HepG2 (cell line): Measurements from ENCODE around the gene SYT17. TPM values are rescaled to one million over a fixed set of nuclear protein-coding genes. Genes with fewer than 3 reads are reported as not detected.
A peak's percentile ranks its signal among the peaks of the same experiment; 100 is the strongest.

Source experiments
- HNF1A ChIP-seq, 2 experiments: sonication (generic) in 1 of 2; formaldehyde crosslinking in 1 of 2; IDR thresholded peaks; 2 replicates each; pipeline versions ENCODE4 v1.4.0 to v1.6.1; 2016 to 2020; ENCODE audit warnings: borderline replicate concordance in 1 of 2, low read depth in 1 of 2, mild to moderate bottlenecking in 1 of 2, missing genetic modification reagents in 1 of 2
- HNF4A ChIP-seq: sonication (generic); formaldehyde crosslinking; IDR thresholded peaks from 2 replicates; pipeline ENCODE4 v1.4.0; 2020; ENCODE audit warnings: missing genetic modification reagents
- KDM5B ChIP-seq: sonication (generic); formaldehyde crosslinking; IDR thresholded peaks from 2 replicates; pipeline ENCODE4 v1.4.0; 2020; ENCODE audit warnings: missing genetic modification reagents, mild to moderate bottlenecking, borderline replicate concordance
- MYPOP ChIP-seq: sonication (generic); formaldehyde crosslinking; IDR thresholded peaks from 2 replicates; pipeline ENCODE4 v1.8.1; 2023; ENCODE audit warnings: mild to moderate bottlenecking, moderate library complexity, missing genetic modification reagents
- NRL ChIP-seq: sonication (generic); formaldehyde crosslinking; IDR thresholded peaks from 2 replicates; pipeline ENCODE4 v1.5.0; 2020; ENCODE audit warnings: missing genetic modification reagents, mild to moderate bottlenecking, moderate library complexity, borderline replicate concordance
- PCBP1 ChIP-seq: fragments of 200-400 bp; formaldehyde crosslinking; IDR thresholded peaks from 2 replicates; pipeline ENCODE4 v1.6.1; 2017; ENCODE audit warnings: mild to moderate bottlenecking, low read depth, low read length, borderline replicate concordance
- RFXANK ChIP-seq: IDR thresholded peaks from 2 replicates; pipeline ENCODE4 v1.6.1; 2016
- SP5 ChIP-seq: IDR thresholded peaks from 2 replicates; pipeline ENCODE4 v1.6.1; 2016; ENCODE audit warnings: low read depth, borderline replicate concordance
- STAG1 ChIP-seq: sonication (generic); formaldehyde crosslinking; IDR thresholded peaks from 2 replicates; pipeline ENCODE4 v1.4.0; 2020; ENCODE audit warnings: missing genetic modification reagents
- ZGPAT ChIP-seq: IDR thresholded peaks from 2 replicates; pipeline ENCODE4 v1.6.1; 2016; ENCODE audit warnings: mild to moderate bottlenecking
- ZMYM4 ChIP-seq: sonication (generic); formaldehyde crosslinking; IDR thresholded peaks from 2 replicates; pipeline ENCODE4 v1.8.1; 2023; ENCODE audit warnings: mild to moderate bottlenecking, missing genetic modification reagents
- ZNF362 ChIP-seq: sonication (generic); formaldehyde crosslinking; IDR thresholded peaks from 2 replicates; pipeline ENCODE4 v1.4.0; 2020; ENCODE audit warnings: missing genetic modification reagents, mild to moderate bottlenecking, borderline replicate concordance
- ZNF512B ChIP-seq: sonication (generic); formaldehyde crosslinking; IDR thresholded peaks from 2 replicates; pipeline ENCODE4 v1.5.1; 2020; ENCODE audit warnings: missing genetic modification reagents, mild to moderate bottlenecking, borderline replicate concordance
- ZNF558 ChIP-seq: sonication (generic); formaldehyde crosslinking; IDR thresholded peaks from 2 replicates; pipeline ENCODE4 v1.9.0; 2022; ENCODE audit warnings: mild to moderate bottlenecking, missing genetic modification reagents, borderline replicate concordance
- ZNF564 ChIP-seq: sonication (generic); formaldehyde crosslinking; IDR thresholded peaks from 2 replicates; pipeline ENCODE4 v1.8.1; 2023; ENCODE audit warnings: mild to moderate bottlenecking, missing genetic modification reagents
- ZNF589 ChIP-seq: sonication (generic); formaldehyde crosslinking; conservative IDR thresholded peaks from 2 replicates; pipeline ENCODE4 v1.8.0; 2022; ENCODE audit warnings: mild to moderate bottlenecking, moderate library complexity, missing genetic modification reagents
- ZNF724P ChIP-seq: sonication (generic); formaldehyde crosslinking; IDR thresholded peaks from 2 replicates; pipeline ENCODE4 v1.8.0; 2022; ENCODE audit warnings: missing genetic modification reagents, borderline replicate concordance
- polyA plus RNA-seq, 8 experiments: library from polyadenylated mRNA; depleted of rRNA in 3 of 8; stranded (reverse) in 7 of 8; unstranded in 1 of 8; fragments of >200 nt; fragmentation: Illumina TruSeq in 4 of 8; extraction: Trizol in 4 of 8; gene quantifications; 2 replicates each; pipeline versions ENCODE4 v1.2.1 to v1.2.3, GENCODE V29; 2011 to 2016; ENCODE audit warnings: low read depth in 4 of 8, missing spikeins in 1 of 8, mixed read lengths in 1 of 8; ENCODE audit not compliant: insufficient read depth in 1 of 8
- total RNA-seq, 5 experiments: library from RNA; depleted of rRNA; stranded (reverse); fragments of >200 nt; fragmentation: Illumina TruSeq; extraction: Trizol; gene quantifications; 2 replicates each; pipeline ENCODE4 v1.2.3, GENCODE V29; 2016; ENCODE audit warnings: low read depth in 1 of 5

Gene SYT17
- total and polyA plus RNA-seq, 2 of the 13 experiments (the other 11 are each of a cell fraction or from before 2014, with no cell fraction given): 0.44 TPM; not detected in 1

- TF ChIP-seq HNF1A (IDR thresholded peaks at IDR 0.05; ENCODE audit: low read depth): no peak
- peak; percentile 41; the same call in 1 of the 2 replicates for TF ChIP-seq HNF1A (CRISPR knock-in tag; IDR thresholded peaks at IDR 0.05; ENCODE audit: borderline replicate concordance)
- TF ChIP-seq ZNF589: no peak
- TF ChIP-seq PCBP1: peak; percentile 98
- TF ChIP-seq SP5 (CRISPR knock-in tag): 0 out of 2 replicates have a peak, but pooled peaks have one; percentile 38
- peak; percentile 10; the same call in 1 of the 2 replicates for TF ChIP-seq ZNF724P (CRISPR knock-in tag)
- TF ChIP-seq ZGPAT (CRISPR knock-in tag): no peak
- no peak for TF ChIP-seq RFXANK (CRISPR knock-in tag)
- TF ChIP-seq NRL: peak; percentile 49; the same call in 1 of the 2 replicates
- TF ChIP-seq KDM5B (CRISPR knock-in tag): peak; percentile 7; the same call in 1 of the 2 replicates
- TF ChIP-seq STAG1 (CRISPR knock-in tag): peak; percentile 83
- TF ChIP-seq ZNF558 (CRISPR knock-in tag): no peak; the same call in 1 of the 2 replicates
- peak; percentile 99 for TF ChIP-seq MYPOP
- no peak for TF ChIP-seq ZNF564 (CRISPR knock-in tag)
- TF ChIP-seq ZNF512B (CRISPR knock-in tag): 0 out of 2 replicates have a peak, but pooled peaks have one; percentile 37
- TF ChIP-seq HNF4A (CRISPR knock-in tag): no peak
- TF ChIP-seq ZNF362: no peak
- TF ChIP-seq ZMYM4 (CRISPR knock-in tag): no peak; the same call in 1 of the 2 replicates
Measured at GRCh38 chr16:19167710-19168370, at the start of gene SYT17 (continued).
